Prostate gland (tissue), 2 donors: Measurements from ENCODE around the gene GOLGA5. TPM values are rescaled to one million over a fixed set of nuclear protein-coding genes. Genes with fewer than 3 reads are reported as not detected.

Experiments used
- DNase-seq: peaks from one replicate; pipeline ENCODE4 v3.0.0-alpha.2; 2019; ENCODE audit warnings: low spot score
- H3K27ac ChIP-seq, 2 donors: fragments of 200-600 bp; sonication (generic); 2 replicates each; pipeline ENCODE4 v1.5.1; 2017 to 2019
- H3K27me3 ChIP-seq: fragments of 200-600 bp; sonication (generic); replicated peaks from 2 replicates; pipeline ENCODE4 v1.5.1; 2019; ENCODE audit not compliant: insufficient read depth
- H3K36me3 ChIP-seq, 2 donors: fragments of 200-600 bp; sonication (generic); 1 replicate in 1 of 2; 2 replicates in 1 of 2; pipeline versions ENCODE4 v1.5.1 to v1.8.1; 2017 to 2019
- H3K4me1 ChIP-seq: fragments of 200-600 bp; sonication (generic); replicated peaks from 2 replicates; pipeline ENCODE4 v1.5.1; 2019
- H3K4me3 ChIP-seq, 2 donors: fragments of 200-600 bp; sonication (generic); 2 replicates each; pipeline ENCODE4 v1.5.1; 2017 to 2019
- H3K9me3 ChIP-seq: fragments of 200-600 bp; sonication (generic); 2 replicates; pipeline ENCODE4 v1.5.1; 2017
- CTCF ChIP-seq, 4 experiments: fragments of 200-600 bp in 2 of 4; fragments of 450-650 bp in 2 of 4; sonication (generic) in 2 of 4; IDR thresholded peaks; 1 replicate in 3 of 4; 2 replicates in 1 of 4; pipeline ENCODE4 v1.5.1; 2016 to 2019; ENCODE audit warnings: antibody characterized with exemption in 4 of 4, mild to moderate bottlenecking in 2 of 4, moderate library complexity in 2 of 4
- POLR2A ChIP-seq: fragments of 450-650 bp; IDR thresholded peaks from one replicate; pipeline ENCODE4 v1.6.1; 2016; ENCODE audit warnings: antibody characterized with exemption, mild to moderate bottlenecking
- POLR2AphosphoS5 ChIP-seq: sonication (generic); formaldehyde crosslinking; IDR thresholded peaks from one replicate; pipeline ENCODE4 v1.6.1; 2017; ENCODE audit warnings: antibody characterized with exemption
- WGBS: methylation state at CpG from one replicate; pipeline ENCODE4 v1.1.5; 2018; 5-methylcytosine and 5-hydroxymethylcytosine counted together
- intact Hi-C: fragments of 100-400 bp; cut with DNase I; formaldehyde crosslinking; loops from one replicate; pipeline ENCODE4 v1.14.2; 2022
- total RNA-seq, 2 donors: library from RNA; depleted of rRNA; stranded (reverse); fragments of >200 nt; gene quantifications; one replicate each; pipeline ENCODE4 v1.1.0, GENCODE V29; 2016

The GOLGA5 gene
- total RNA-seq, 2 donors from 2014 or later = 63.5 to 69.5 TPM

- no peak overlapping the region for H3K27ac ChIP-seq
- H3K9me3 ChIP-seq = no peaks in the 10 kb centered on the region
- no peaks in the 10 kb centered on the region for H3K27me3 ChIP-seq
- H3K4me1 ChIP-seq = no peaks in the 10 kb centered on the region
- H3K36me3 ChIP-seq = no peaks in the 10 kb centered on the region
- WGBS = 93% methylated on average over 1 of the region's 1 CpG
- H3K4me3 ChIP-seq = no peak overlapping the region
- intact Hi-C loops = loop anchor here (10.0 kb wide), 1 partner anchor 662 kb away; the partner anchor contains the start of genes CPSF2 and NDUFB1
- TF ChIP-seq POLR2A (no peak), CTCF (IDR thresholded peaks at IDR 0.05) (no peak), POLR2AphosphoS5 (no peak)
- DNase-seq = no peak
These were observed 7.7 kb upstream of the GOLGA5 start for GRCh38 chr14:92786427-92786756.

GRCh38 chr14:92787554-92787953, 6.6 kb upstream of the GOLGA5 start:
- no peaks in the 10 kb centered on the region for H3K36me3 ChIP-seq
- no peak overlapping the region for H3K4me3 ChIP-seq
- H3K27ac ChIP-seq = no peak overlapping the region
- no peaks in the 10 kb centered on the region for H3K4me1 ChIP-seq
- DNase-seq = no peak
- intact Hi-C loops = loop anchor here (10.0 kb wide), 1 partner anchor 663 kb away; the partner anchor contains the start of genes CPSF2 and NDUFB1
- TF ChIP-seq POLR2A (no peak), CTCF (IDR thresholded peaks at IDR 0.05) (no peak), POLR2AphosphoS5 (no peak)
- WGBS = 87% methylated on average over 2 of the region's 2 CpGs
- H3K9me3 ChIP-seq = no peaks in the 10 kb centered on the region
- no peaks in the 10 kb centered on the region for H3K27me3 ChIP-seq

- H3K4me1 ChIP-seq = no peaks in the 10 kb centered on the region
- intact Hi-C loops = loop anchor here (5.0 to 10.0 kb wide), 2 partner anchors 42 to 665 kb away; partner anchors contain the start of genes CPSF2, LGMN and NDUFB1
- DNase-seq = no peak
- no peaks in the 10 kb centered on the region for H3K27me3 ChIP-seq
- H3K27ac ChIP-seq = no peak overlapping the region
- H3K4me3 ChIP-seq = no peak overlapping the region
- no peak for TF ChIP-seq CTCF (IDR thresholded peaks at IDR 0.05)
- TF ChIP-seq POLR2AphosphoS5 = no peak
- no peak for TF ChIP-seq POLR2A
- H3K36me3 ChIP-seq = no peaks in the 10 kb centered on the region
- H3K9me3 ChIP-seq = no peaks in the 10 kb centered on the region
These were observed 4.5 kb upstream of the GOLGA5 start for GRCh38 chr14:92789457-92790089.

- peak overlapping the region in 1 of 2 donors; percentile 81 for H3K27ac ChIP-seq
- no peaks in the 10 kb centered on the region for H3K4me1 ChIP-seq
- no peaks in the 10 kb centered on the region for H3K27me3 ChIP-seq
- no peaks in the 10 kb centered on the region for H3K9me3 ChIP-seq
- no peaks in the 10 kb centered on the region for H3K36me3 ChIP-seq
- WGBS = 62% methylated on average over 4 of the region's 4 CpGs
- H3K4me3 ChIP-seq = no peak overlapping the region
- no peak for TF ChIP-seq POLR2AphosphoS5
- DNase-seq = no peak
- intact Hi-C loops = loop anchor here (5.0 kb wide), 1 partner anchor 46 kb away; the partner anchor contains the start of gene LGMN
These were observed 1.2 kb upstream of the GOLGA5 start for GRCh38 chr14:92792885-92793284.

- TF ChIP-seq CTCF (IDR thresholded peaks at IDR 0.05) (no peak), POLR2A (no peak), POLR2AphosphoS5 (no peak)
- WGBS = 2% methylated on average over 20 of the region's 20 CpGs
- Histone ChIP-seq H3K36me3 (no peaks in the 10 kb centered on the region), H3K4me3 (peak overlapping the region; percentile 64 to 87), H3K4me1 (no peaks in the 10 kb centered on the region), H3K9me3 (no peaks in the 10 kb centered on the region), H3K27me3 (no peaks in the 10 kb centered on the region), H3K27ac (peak overlapping the region; percentile 82 to 90)
- no peak for DNase-seq
- intact Hi-C loops = loop anchor here (5.0 kb wide), 1 partner anchor 47 kb away; the partner anchor contains the start of gene LGMN
These were observed 439 bp downstream of the GOLGA5 start for GRCh38 chr14:92794547-92794941.
